ENCODE data around the gene SLC39A1. TPM values are rescaled to one million over a fixed set of nuclear protein-coding genes. Genes with fewer than 3 reads are reported as not detected.

Gene SLC39A1
- total and polyA plus RNA-seq, 2 of the 8 experiments (the other 6 are each of a cell fraction or from before 2014, with no cell fraction given) = 238 to 337 TPM

DNA sequence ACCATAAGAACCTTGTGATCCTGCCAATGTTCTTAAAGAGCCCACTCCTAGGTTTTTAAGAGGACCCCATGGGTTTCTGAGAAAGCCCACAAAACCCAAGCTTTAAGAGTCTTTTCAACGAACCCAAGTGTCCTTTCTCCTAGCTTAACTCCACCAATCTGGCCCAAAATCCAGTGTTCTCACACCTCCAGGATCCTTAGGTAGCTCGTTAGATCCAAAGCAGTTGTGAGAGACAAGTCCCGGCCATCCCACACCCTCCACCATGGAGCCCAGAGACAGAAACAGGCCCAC is 18.6 kb downstream of the SLC39A1 start:
- H3K4me3 ChIP-seq (ENCODE audit: extremely low read depth in 1 of 4, insufficient read depth in 2 of 4, low read depth in 3 of 4, low read length in 4 of 4) = peak overlapping the region in 1 of 4 experiments; percentile 79; a peak in 2 of 8 replicates
- no peaks in the 10 kb centered on the region for H3K9me3 ChIP-seq (ENCODE audit: insufficient read depth in 2 of 2, low read depth in 1 of 2, low read length in 1 of 2)
- peaks cover 6% of the 10 kb centered on the region; the same call in 1 of the 2 replicates for H3K23me2 ChIP-seq (ENCODE audit: low read depth, low read length)
- H3K9ac ChIP-seq (replicated peaks in 1 of 4; ENCODE audit: extremely low read depth in 1 of 4, low read depth in 3 of 4, low read length in 3 of 4) = no peak overlapping the region
- H4K20me1 ChIP-seq (replicated peaks in 1 of 2; ENCODE audit: control insufficient read depth in 1 of 2, insufficient read depth in 2 of 2, low read length in 2 of 2) = peaks cover 2 to 3% of the 10 kb centered on the region in 2 experiments
- H2BK20ac ChIP-seq (ENCODE audit: low read length) = no peak overlapping the region
- ChIA-PET CTCF (ENCODE audit: partially characterized antibody) (interaction anchor here (0.6 to 4.2 kb wide), 17 partner anchors 10 to 433 kb away, joined by 3 to 31 read pairs (median 4); partner anchors contain the start of genes CREB3L4, CRTC2 and RAB13), POLR2A (ENCODE audit: partially characterized antibody) (interaction anchor here (0.7 to 11.4 kb wide), 12 partner anchors 11 to 147 kb away, joined by 3 to 75 read pairs (median 35); partner anchors contain the start of genes CREB3L4, CRTC2, GATAD2B and JTB)
- no peak overlapping the region for H4K5ac ChIP-seq (ENCODE audit: insufficient read length, low read depth, low read length)
- no peak overlapping the region for H4K91ac ChIP-seq (replicated peaks; ENCODE audit: insufficient read length, low read length)
- no peak for TF ChIP-seq SIRT6 (IDR thresholded peaks at IDR 0.05; ENCODE audit: low read length)
- no peak overlapping the region for H2AFZ ChIP-seq (ENCODE audit: low read length)
- no peak for DNase-seq (ENCODE audit: low read depth in 1 of 2, low spot score in 2 of 2)
- no peak overlapping the region for H2BK5ac ChIP-seq (ENCODE audit: low read depth, low read length)
- 97% methylated on average over 3 of the region's 3 CpGs; no CpG with 5 or more reads in 1 of the 2 experiments for WGBS, 2 experiments (ENCODE audit: extremely low coverage in 1 of 2, insufficient coverage in 1 of 2, insufficient read length in 1 of 2, insufficient replicate concordance in 2 of 2, low coverage in 1 of 2, low lambda C conversion rate in 2 of 2, missing lambda C conversion rate in 1 of 2)
- no peak overlapping the region for H2BK12ac ChIP-seq (ENCODE audit: low read depth, low read length)
- H3K4me2 ChIP-seq (ENCODE audit: insufficient read depth in 1 of 2, low read depth in 2 of 2, low read length in 2 of 2) = peak overlapping the region; percentile 69 to 89; a peak in 2 of 4 replicates
- H3K14ac ChIP-seq (ENCODE audit: insufficient read length) = no peak overlapping the region
- no peak overlapping the region for H2BK120ac ChIP-seq (replicated peaks; ENCODE audit: low read depth, low read length)
- no peaks in the 10 kb centered on the region for H3K79me1 ChIP-seq (ENCODE audit: low read depth, low read length)
- no peak overlapping the region for H2BK15ac ChIP-seq (ENCODE audit: low read length)
- H3K18ac ChIP-seq (ENCODE audit: extremely low read depth, low read length) = no peak overlapping the region
- no peak for FAIRE-seq
- H3K4ac ChIP-seq (replicated peaks; ENCODE audit: insufficient read length, low read depth, low read length) = no peak overlapping the region
- H4K8ac ChIP-seq (ENCODE audit: extremely low read depth, insufficient read depth, low read length) = no peak overlapping the region
- peaks cover 0 to 18% of the 10 kb centered on the region in 2 experiments; a peak in 2 of 4 replicates for H3K79me2 ChIP-seq (ENCODE audit: control insufficient read depth in 1 of 2, insufficient read depth in 2 of 2, low read length in 2 of 2)
- H3K23ac ChIP-seq (ENCODE audit: insufficient read length) = no peak overlapping the region
- peaks cover 6 to 26% (median 17%) of the 10 kb centered on the region in 4 experiments; a peak in 4 of 8 replicates for H3K36me3 ChIP-seq (ENCODE audit: control insufficient read depth in 2 of 4, insufficient read depth in 4 of 4, low read length in 3 of 4)
- peaks cover 0 to 5% (median 2%) of the 10 kb centered on the region in 4 experiments; a peak in 2 of 7 replicates for H3K4me1 ChIP-seq (replicated peaks in 1 of 4; ENCODE audit: control insufficient read depth in 3 of 4, insufficient read depth in 4 of 4, low read length in 3 of 4)
- no peak overlapping the region for H2AK5ac ChIP-seq (ENCODE audit: low read depth, low read length)
- no peaks in the 10 kb centered on the region for H3K27me3 ChIP-seq (replicated peaks in 1 of 4; ENCODE audit: control insufficient read depth in 3 of 4, extremely low read depth in 1 of 4, insufficient read depth in 3 of 4, low read length in 3 of 4)
- no peak overlapping the region for H3K27ac ChIP-seq (ENCODE audit: low read depth, low read length)
- H3K56ac ChIP-seq (replicated peaks; ENCODE audit: insufficient read length, low read depth, low read length) = no peak overlapping the region
